ENCODE measurements around the gene PAIP2B.
"Not testable (repeated sequence)": the region's sequence is repeated elsewhere in the genome, so short reads cannot be mapped to it uniquely, and the experiment has no call there.

PAIP2B gene

GRCh38 chr2:71215447-71215846 is 11.5 kb downstream of the PAIP2B start:
- DNase-seq = no peak

- DNase-seq = no peak
Measured at GRCh38 chr2:71212336-71212735, 14.6 kb downstream of the PAIP2B start.

GRCh38 chr2:71210292-71210691 is 16.6 kb downstream of the PAIP2B start:
- no peak for DNase-seq

- DNase-seq = no peak
Measured at GRCh38 chr2:71208756-71209155, 18.1 kb downstream of the PAIP2B start.

GRCh38 chr2:71207601-71208000 is 19.3 kb downstream of the PAIP2B start:
- no peak for DNase-seq

- no peak for DNase-seq
Measured at GRCh38 chr2:71206271-71206670, 20.6 kb downstream of the PAIP2B start.

- DNase-seq = no peak
Measured at GRCh38 chr2:71191570-71191943, 35.3 kb downstream of the PAIP2B start.

GRCh38 chr2:71190656-71191569 is 36.0 kb downstream of the PAIP2B start:
- DNase-seq = no peak

- DNase-seq = no peak
Measured at GRCh38 chr2:71187589-71187988, 39.3 kb downstream of the PAIP2B start.

GRCh38 chr2:71186973-71187372 is 39.9 kb downstream of the PAIP2B start:
- DNase-seq = no peak

GRCh38 chr2:71183306-71184115 is 43.4 kb downstream of the PAIP2B start:
- not testable (repeated sequence) for DNase-seq

- DNase-seq = no peak
Measured at GRCh38 chr2:71181316-71181715, 45.6 kb downstream of the PAIP2B start.

GRCh38 chr2:71178836-71179235 is 48.1 kb downstream of the PAIP2B start:
- DNase-seq = not testable (repeated sequence)

GRCh38 chr2:71174207-71174606 is 52.7 kb downstream of the PAIP2B start:
- DNase-seq = no peak

- no peak for DNase-seq
Measured at GRCh38 chr2:71173096-71173495, 53.8 kb downstream of the PAIP2B start.

GRCh38 chr2:71166812-71167211 is 60.1 kb downstream of the PAIP2B start:
- DNase-seq = no peak

GRCh38 chr2:71157124-71157793 is 69.6 kb downstream of the PAIP2B start:
- DNase-seq = peak; percentile 56

GRCh38 chr2:71156573-71156972 is 70.3 kb downstream of the PAIP2B start:
- DNase-seq = no peak

- DNase-seq = no peak
Measured at GRCh38 chr2:71155846-71156245, 71.1 kb downstream of the PAIP2B start.

- peak; percentile 7 for DNase-seq
Measured at GRCh38 chr2:71154798-71155197, 72.1 kb downstream of the PAIP2B start.

GRCh38 chr2:71154279-71154678 is 72.6 kb downstream of the PAIP2B start:
- no peak for DNase-seq

GRCh38 chr2:71153585-71154224 is 73.2 kb downstream of the PAIP2B start:
- no peak for DNase-seq

- DNase-seq = no peak
Measured at GRCh38 chr2:71151620-71152019, 75.3 kb downstream of the PAIP2B start.
